Transverse colon (tissue), 4 donors: Measurements from ENCODE around the gene TDRD7. TPM values are rescaled to one million over a fixed set of nuclear protein-coding genes. Genes with fewer than 3 reads are reported as not detected.

ENCODE experiments used
- DNase-seq: peaks from one replicate; pipeline ENCODE4 v3.0.0-alpha.2; 2019
- H3K27ac ChIP-seq, 4 donors: fragments of 200-600 bp; sonication (generic); 2 replicates each; pipeline ENCODE4 v1.5.1; 2016 to 2018; ENCODE audit warnings: inconsistent platforms in 4 of 4
- H3K27me3 ChIP-seq: fragments of 200-600 bp; sonication (generic); 2 replicates; pipeline ENCODE4 v1.5.1; 2017; ENCODE audit warnings: inconsistent platforms
- H3K36me3 ChIP-seq, 4 donors: fragments of 200-600 bp; sonication (generic); 2 replicates each; pipeline ENCODE4 v1.5.1; 2017 to 2019; ENCODE audit warnings: inconsistent platforms in 4 of 4
- H3K4me1 ChIP-seq, 4 donors: fragments of 200-600 bp; sonication (generic); 2 replicates each; pipeline ENCODE4 v1.5.1; 2017 to 2020; ENCODE audit warnings: inconsistent platforms in 4 of 4
- H3K4me3 ChIP-seq, 4 donors: fragments of 200-600 bp; sonication (generic); 1 replicate in 1 of 4; 2 replicates in 3 of 4; pipeline versions ENCODE4 v1.5.1 to v1.6.1; 2017 to 2019; ENCODE audit warnings: inconsistent platforms in 4 of 4
- H3K9me3 ChIP-seq, 2 donors: fragments of 200-600 bp; sonication (generic); 2 replicates each; pipeline ENCODE4 v1.5.1; 2017 to 2019; ENCODE audit warnings: inconsistent platforms in 2 of 2
- EP300 ChIP-seq: sonication (generic); formaldehyde crosslinking; IDR thresholded peaks from one replicate; pipeline ENCODE4 v1.6.1; 2017; ENCODE audit warnings: antibody characterized with exemption, low read depth
- POLR2A ChIP-seq: fragments of 450-650 bp; IDR thresholded peaks from one replicate; pipeline ENCODE4 v1.6.1; 2016; ENCODE audit warnings: antibody characterized with exemption, mild to moderate bottlenecking, moderate library complexity
- POLR2AphosphoS5 ChIP-seq, 3 donors: sonication (generic); formaldehyde crosslinking; IDR thresholded peaks; one replicate each; pipeline ENCODE4 v1.6.1; 2016; ENCODE audit warnings: antibody characterized with exemption in 3 of 3
- WGBS, 2 donors: methylation state at CpG; one replicate each; pipeline ENCODE4 v1.1.5; 2018; ENCODE audit warnings: low coverage in 1 of 2; 5-methylcytosine and 5-hydroxymethylcytosine counted together
- in situ Hi-C, 4 donors: fragments of 200-750 bp; cut with MboI; loops; one replicate each; pipeline versions ENCODE4 v1.15.0 to v1.15.1; 2017; ENCODE audit warnings: low sequenced_read_pairs in 3 of 4, low pct_ligation_motif_present in 1 of 4, low pct_unique_long_range_greater_than_20kb in 1 of 4
- intact Hi-C: fragments of 100-400 bp; cut with DNase I; formaldehyde crosslinking; loops from one replicate; pipeline ENCODE4 v1.15.1; 2023; ENCODE audit warnings: low total_unique reads
- total RNA-seq, 4 donors: library from RNA; depleted of rRNA; stranded (reverse); fragments of >200 nt; gene quantifications; one replicate each; pipeline ENCODE4 v1.1.0, GENCODE V29; 2016
- TF ChIP-seq, protein P1 (sequence below), 5 experiments: fragments of 200-600 bp in 3 of 5; fragments of 450-650 bp in 2 of 5; sonication (generic) in 3 of 5; IDR thresholded peaks; 1 replicate in 2 of 5; 2 replicates in 3 of 5; pipeline ENCODE4 v1.5.1; 2016 to 2017; ENCODE audit warnings: antibody characterized with exemption in 5 of 5, inconsistent platforms in 3 of 5, mild to moderate bottlenecking in 2 of 5, moderate library complexity in 1 of 5

TDRD7 gene
- total RNA-seq, 4 donors from 2014 or later: 15.0 to 47.4 (median 31.4) TPM

- Histone ChIP-seq H3K9me3 (no peaks in the 10 kb centered on the region), H3K4me3 (no peak overlapping the region), H3K27ac (peak overlapping the region in 3 of 4 donors; percentile 62 to 85 (median 77)), H3K4me1 (peaks cover 6 to 32% (median 16%) of the 10 kb centered on the region in 4 donors), H3K36me3 (no peaks in the 10 kb centered on the region), H3K27me3 (no peaks in the 10 kb centered on the region)
- WGBS, 2 donors: 81% methylated on average over 14 of the region's 14 CpGs; no CpG with 5 or more reads in 1 of the 2 donors
- TF ChIP-seq POLR2A (no peak), POLR2AphosphoS5 (IDR thresholded peaks at IDR 0.05) (no peak), EP300 (no peak)
- TF ChIP-seq, protein P1, sequence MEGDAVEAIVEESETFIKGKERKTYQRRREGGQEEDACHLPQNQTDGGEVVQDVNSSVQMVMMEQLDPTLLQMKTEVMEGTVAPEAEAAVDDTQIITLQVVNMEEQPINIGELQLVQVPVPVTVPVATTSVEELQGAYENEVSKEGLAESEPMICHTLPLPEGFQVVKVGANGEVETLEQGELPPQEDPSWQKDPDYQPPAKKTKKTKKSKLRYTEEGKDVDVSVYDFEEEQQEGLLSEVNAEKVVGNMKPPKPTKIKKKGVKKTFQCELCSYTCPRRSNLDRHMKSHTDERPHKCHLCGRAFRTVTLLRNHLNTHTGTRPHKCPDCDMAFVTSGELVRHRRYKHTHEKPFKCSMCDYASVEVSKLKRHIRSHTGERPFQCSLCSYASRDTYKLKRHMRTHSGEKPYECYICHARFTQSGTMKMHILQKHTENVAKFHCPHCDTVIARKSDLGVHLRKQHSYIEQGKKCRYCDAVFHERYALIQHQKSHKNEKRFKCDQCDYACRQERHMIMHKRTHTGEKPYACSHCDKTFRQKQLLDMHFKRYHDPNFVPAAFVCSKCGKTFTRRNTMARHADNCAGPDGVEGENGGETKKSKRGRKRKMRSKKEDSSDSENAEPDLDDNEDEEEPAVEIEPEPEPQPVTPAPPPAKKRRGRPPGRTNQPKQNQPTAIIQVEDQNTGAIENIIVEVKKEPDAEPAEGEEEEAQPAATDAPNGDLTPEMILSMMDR (IDR thresholded peaks at IDR 0.05): no peak
- in situ Hi-C loops (no loop called here), intact Hi-C loops (no loop called here)
- no peak for DNase-seq
Measured at GRCh38 chr9:97517331-97518089, 105.6 kb downstream of the TDRD7 start.

GRCh38 chr9:97518166-97518908 lies 106.4 kb downstream of the TDRD7 start:
- Histone ChIP-seq H3K27ac (peak overlapping the region; percentile 62 to 85 (median 73)), H3K4me1 (peaks cover 6 to 32% (median 16%) of the 10 kb centered on the region in 4 donors), H3K27me3 (no peaks in the 10 kb centered on the region), H3K36me3 (no peaks in the 10 kb centered on the region), H3K9me3 (no peaks in the 10 kb centered on the region), H3K4me3 (no peak overlapping the region)
- in situ Hi-C loops: no loop called here
- WGBS, 2 donors: 74 to 84% methylated on average over 7 to 9 of the region's 9 CpGs
- intact Hi-C loops: no loop called here
- TF ChIP-seq EP300: no peak
- TF ChIP-seq POLR2A: no peak
- TF ChIP-seq, protein P1 (IDR thresholded peaks at IDR 0.05): no peak
- TF ChIP-seq POLR2AphosphoS5 (IDR thresholded peaks at IDR 0.05): no peak
- DNase-seq: no peak

GRCh38 chr9:97518909-97519307 lies 107.0 kb downstream of the TDRD7 start:
- H3K27ac ChIP-seq: peak overlapping the region; percentile 62 to 85 (median 73)
- H3K36me3 ChIP-seq: no peaks in the 10 kb centered on the region
- TF ChIP-seq POLR2AphosphoS5 (IDR thresholded peaks at IDR 0.05) (peak; percentile 72 to 83 (median 81)), POLR2A (no peak)
- TF ChIP-seq, protein P1 (IDR thresholded peaks at IDR 0.05): no peak
- intact Hi-C loops (no loop called here), in situ Hi-C loops (no loop called here)
- H3K4me3 ChIP-seq: no peak overlapping the region
- H3K9me3 ChIP-seq: no peaks in the 10 kb centered on the region
- no peaks in the 10 kb centered on the region for H3K27me3 ChIP-seq
- peak; percentile 63 for DNase-seq
- WGBS, 2 donors: 8 to 20% methylated on average over 1 to 6 of the region's 6 CpGs
- H3K4me1 ChIP-seq: peaks cover 6 to 32% (median 16%) of the 10 kb centered on the region in 4 donors

GRCh38 chr9:97519441-97519970 lies 107.6 kb downstream of the TDRD7 start:
- in situ Hi-C loops: no loop called here

More at GRCh38 chr9:97519441-97519970, 107.6 kb downstream of the TDRD7 start:
- Histone ChIP-seq H3K4me1 (peaks cover 6 to 32% (median 16%) of the 10 kb centered on the region in 4 donors), H3K4me3 (no peak overlapping the region), H3K27ac (peak overlapping the region; percentile 62 to 85 (median 73)), H3K27me3 (no peaks in the 10 kb centered on the region), H3K9me3 (no peaks in the 10 kb centered on the region), H3K36me3 (no peaks in the 10 kb centered on the region)
- TF ChIP-seq POLR2AphosphoS5 (IDR thresholded peaks at IDR 0.05) (no peak), EP300 (no peak), POLR2A (no peak)
- TF ChIP-seq, protein P1 (IDR thresholded peaks at IDR 0.05): no peak
- intact Hi-C loops: no loop called here
- no peak for DNase-seq
- WGBS, 2 donors: 80 to 89% methylated on average over 1 to 11 of the region's 11 CpGs
